Nephron (organoid): Measurements from ENCODE around the gene YARS2.

Experiments
- H3K27ac Mint-ChIP-seq, 3 experiments: 2 replicates each; pipeline ENCODE4 v1.8.0; 2020; ENCODE audit warnings: mixed read lengths in 3 of 3, mild to moderate bottlenecking in 2 of 3, moderate library complexity in 1 of 3
- H3K27me3 Mint-ChIP-seq: 2 replicates; pipeline ENCODE4 v1.8.0; 2021; ENCODE audit warnings: low read depth, mild to moderate bottlenecking, moderate library complexity, mixed read lengths
- H3K36me3 Mint-ChIP-seq: 2 replicates; pipeline ENCODE4 v1.8.0; 2020; ENCODE audit warnings: low read depth, mixed read lengths
- H3K4me1 Mint-ChIP-seq: 2 replicates; pipeline ENCODE4 v1.8.0; 2020; ENCODE audit warnings: mixed read lengths
- H3K4me3 Mint-ChIP-seq, 3 experiments: 2 replicates each; pipeline ENCODE4 v1.8.0; 2020; ENCODE audit warnings: mild to moderate bottlenecking in 3 of 3, mixed read lengths in 3 of 3, moderate library complexity in 2 of 3
- H3K9me3 Mint-ChIP-seq: 2 replicates; pipeline ENCODE4 v1.8.0; 2020; ENCODE audit warnings: mixed read lengths
- CTCF ChIP-seq, 3 experiments: fragments of 200-600 bp; sonication (generic); IDR thresholded peaks; one replicate each; pipeline ENCODE4 v1.5.0; 2021; ENCODE audit warnings: antibody characterized with exemption in 3 of 3; ENCODE audit not compliant: unreplicated experiment in 3 of 3

Gene YARS2

GRCh38 chr12:32789446-32789845 lies 33.7 kb upstream of the YARS2 start:
- no peaks in the 10 kb centered on the region for H3K4me1 Mint-ChIP-seq
- H3K9me3 Mint-ChIP-seq, result no peaks in the 10 kb centered on the region
- no peak for TF ChIP-seq CTCF (IDR thresholded peaks at IDR 0.05; ENCODE audit: unreplicated experiment in 3 of 3)
- peaks cover 5% of the 10 kb centered on the region for H3K27me3 Mint-ChIP-seq
- no peak overlapping the region for H3K27ac Mint-ChIP-seq
- peaks cover 17% of the 10 kb centered on the region for H3K36me3 Mint-ChIP-seq
- H3K4me3 Mint-ChIP-seq, result no peak overlapping the region

- H3K4me3 Mint-ChIP-seq, result no peak overlapping the region
- TF ChIP-seq CTCF (IDR thresholded peaks at IDR 0.05; ENCODE audit: unreplicated experiment in 3 of 3), result no peak
Observed at GRCh38 chr12:32788405-32788804, 32.7 kb upstream of the YARS2 start.

GRCh38 chr12:32785557-32785956 lies 29.9 kb upstream of the YARS2 start:
- no peak overlapping the region for H3K27ac Mint-ChIP-seq
- peaks cover 8% of the 10 kb centered on the region for H3K27me3 Mint-ChIP-seq
- peaks cover 3% of the 10 kb centered on the region for H3K4me1 Mint-ChIP-seq
- no peak overlapping the region for H3K4me3 Mint-ChIP-seq
- H3K36me3 Mint-ChIP-seq, result peaks cover 4% of the 10 kb centered on the region
- TF ChIP-seq CTCF (IDR thresholded peaks at IDR 0.05; ENCODE audit: unreplicated experiment in 3 of 3), result no peak
- no peaks in the 10 kb centered on the region for H3K9me3 Mint-ChIP-seq

More at GRCh38 chr12:32788405-32788804, 32.7 kb upstream of the YARS2 start:
- Mint-ChIP-seq H3K4me1 (no peaks in the 10 kb centered on the region), H3K36me3 (peaks cover 14% of the 10 kb centered on the region), H3K27ac (no peak overlapping the region), H3K9me3 (no peaks in the 10 kb centered on the region), H3K27me3 (peaks cover 5% of the 10 kb centered on the region)

GRCh38 chr12:32783029-32783428 lies 27.3 kb upstream of the YARS2 start:
- no peak for TF ChIP-seq CTCF (IDR thresholded peaks at IDR 0.05; ENCODE audit: unreplicated experiment in 3 of 3)
- Mint-ChIP-seq H3K4me3 (no peak overlapping the region), H3K27me3 (peaks cover 17% of the 10 kb centered on the region), H3K9me3 (no peaks in the 10 kb centered on the region), H3K4me1 (peaks cover 15% of the 10 kb centered on the region), H3K27ac (no peak overlapping the region), H3K36me3 (peaks cover 3% of the 10 kb centered on the region)

- Mint-ChIP-seq H3K4me1 (peaks cover 15% of the 10 kb centered on the region), H3K9me3 (no peaks in the 10 kb centered on the region), H3K4me3 (no peak overlapping the region), H3K36me3 (no peaks in the 10 kb centered on the region), H3K27ac (peak overlapping the region in 1 of 3 experiments; percentile 58), H3K27me3 (peaks cover 13% of the 10 kb centered on the region)
- TF ChIP-seq CTCF (IDR thresholded peaks at IDR 0.05; ENCODE audit: unreplicated experiment in 3 of 3), result no peak
Observed at GRCh38 chr12:32780071-32780470, 24.4 kb upstream of the YARS2 start.

GRCh38 chr12:32777691-32778175 lies 22.0 kb upstream of the YARS2 start:
- Mint-ChIP-seq H3K4me1 (peaks cover 19% of the 10 kb centered on the region), H3K27ac (no peak overlapping the region), H3K4me3 (no peak overlapping the region), H3K36me3 (no peaks in the 10 kb centered on the region), H3K9me3 (no peaks in the 10 kb centered on the region), H3K27me3 (peaks cover 9% of the 10 kb centered on the region)
- TF ChIP-seq CTCF (IDR thresholded peaks at IDR 0.05; ENCODE audit: unreplicated experiment in 3 of 3), result no peak
